ENCODE data around the gene AMN. TPM values are rescaled to one million over a fixed set of nuclear protein-coding genes. Genes with fewer than 3 reads are reported as not detected.

Gene AMN
- total and polyA plus RNA-seq, 2 experiments from 2014 or later: 0.69 to 1.2 TPM

GRCh38 chr14:102878174-102878969 lies 44.1 kb upstream of the AMN start:
- no peaks in the 10 kb centered on the region for H3K4me1 ChIP-seq (ENCODE audit: insufficient read depth)
- H3K79me2 ChIP-seq (replicated peaks; ENCODE audit: insufficient read depth): no peaks in the 10 kb centered on the region
- peak; percentile 49 for DNase-seq (ENCODE audit: low spot score)
- Mint-ChIP-seq H3K27me3 (ENCODE audit: insufficient read depth, low read depth, poor library complexity) (peaks cover 2% of the 10 kb centered on the region), H3K4me1 (no peaks in the 10 kb centered on the region), H3K27ac (no peak overlapping the region), H3K9me3 (no peaks in the 10 kb centered on the region), H3K4me3 (no peak overlapping the region), H3K36me3 (ENCODE audit: low read depth) (no peaks in the 10 kb centered on the region)
- H3K36me3 ChIP-seq (ENCODE audit: insufficient read depth): peaks cover 6% of the 10 kb centered on the region; the same call in 1 of the 2 replicates
- peak; percentile 96 for ATAC-seq
- no peak overlapping the region for H2AFZ ChIP-seq
- H4K20me1 ChIP-seq (replicated peaks; ENCODE audit: insufficient read depth): no peaks in the 10 kb centered on the region
- no peak overlapping the region for H3K4me3 ChIP-seq
- H3F3A ChIP-seq (replicated peaks; ENCODE audit: low read depth): no peaks in the 10 kb centered on the region
- TF ChIP-seq CTCF (conservative IDR thresholded peaks at IDR 0.05; ENCODE audit: low read depth in 2 of 2) (peak; percentile 36 to 57), REST (IDR thresholded peaks at IDR 0.05; ENCODE audit: unreplicated experiment) (no peak)
- no peaks in the 10 kb centered on the region for H3K27me3 ChIP-seq (ENCODE audit: insufficient read depth)
- no peak overlapping the region for H3K27ac ChIP-seq (ENCODE audit: low read depth)
- H3K9me2 ChIP-seq (ENCODE audit: insufficient read depth): no peaks in the 10 kb centered on the region
- no peak overlapping the region for H3K4me2 ChIP-seq

GRCh38 chr14:102878970-102879460 lies 43.4 kb upstream of the AMN start:
- H3K4me1 ChIP-seq (ENCODE audit: insufficient read depth): no peaks in the 10 kb centered on the region
- Mint-ChIP-seq H3K9me3 (no peaks in the 10 kb centered on the region), H3K27me3 (ENCODE audit: insufficient read depth, low read depth, poor library complexity) (peaks cover 2% of the 10 kb centered on the region), H3K27ac (no peak overlapping the region), H3K36me3 (ENCODE audit: low read depth) (no peaks in the 10 kb centered on the region), H3K4me1 (no peaks in the 10 kb centered on the region), H3K4me3 (no peak overlapping the region)
- H3K27ac ChIP-seq (ENCODE audit: low read depth): no peak overlapping the region
- no peak overlapping the region for H2AFZ ChIP-seq
- ATAC-seq (peak; percentile 39; the same call in 2 of the 3 replicates), DNase-seq (ENCODE audit: low spot score) (no peak)
- no peaks in the 10 kb centered on the region for H4K20me1 ChIP-seq (replicated peaks; ENCODE audit: insufficient read depth)
- H3K27me3 ChIP-seq (ENCODE audit: insufficient read depth): no peaks in the 10 kb centered on the region
- peaks cover 6% of the 10 kb centered on the region; the same call in 1 of the 2 replicates for H3K36me3 ChIP-seq (ENCODE audit: insufficient read depth)
- H3K9me2 ChIP-seq (ENCODE audit: insufficient read depth): no peaks in the 10 kb centered on the region
- H3K4me2 ChIP-seq: no peak overlapping the region
- no peaks in the 10 kb centered on the region for H3F3A ChIP-seq (replicated peaks; ENCODE audit: low read depth)
- H3K79me2 ChIP-seq (replicated peaks; ENCODE audit: insufficient read depth): no peaks in the 10 kb centered on the region
- no peak overlapping the region for H3K4me3 ChIP-seq
- TF ChIP-seq EZH2phosphoT487 (IDR thresholded peaks at IDR 0.05; ENCODE audit: unreplicated experiment): no peak

Measured in GM23338 (cell line).